Bronchial epithelial cell (primary cell): ENCODE data around the gene AOAH. TPM values are rescaled to one million over a fixed set of nuclear protein-coding genes. Genes with fewer than 3 reads are reported as not detected.

ENCODE experiments used
- DNase-seq: peaks from one replicate; pipeline ENCODE4 v3.0.0-alpha.2; 2010; ENCODE audit warnings: low read depth
- FAIRE-seq: peaks from 2 replicates; lab custom pipeline; 2011; peaks lifted over from hg19 to GRCh38; lab: Jason Lieb, UNC
- H3K27me3 ChIP-seq: 2 replicates; pipeline ENCODE4 v1.5.1; 2011; ENCODE audit warnings: low read length; ENCODE audit not compliant: control insufficient read depth, insufficient read depth
- H3K36me3 ChIP-seq: 2 replicates; pipeline ENCODE4 v1.5.1; 2011; ENCODE audit warnings: low read length; ENCODE audit not compliant: control insufficient read depth, insufficient read depth
- H3K4me3 ChIP-seq: 2 replicates; pipeline ENCODE4 v1.5.1; 2011; ENCODE audit warnings: mild to moderate bottlenecking, low read depth, low read length, control low read depth
- total RNA-seq: library from RNA; depleted of rRNA; stranded (reverse); fragments of >200 nt; gene quantifications from 2 replicates; pipeline ENCODE4 v1.2.1, GENCODE V29; 2014
- TF ChIP-seq, protein P1 (sequence below): IDR thresholded peaks from 2 replicates; pipeline ENCODE4 v1.5.1; 2011; ENCODE audit warnings: mild to moderate bottlenecking, moderate library complexity, low read length, control low read depth, inconsistent platforms; ENCODE audit not compliant: insufficient read depth, severe bottlenecking

AOAH gene
- total RNA-seq, 1 donor from 2014 or later, result not detected

- FAIRE-seq (no peak), DNase-seq (no peak)
- H3K27me3 ChIP-seq, result no peaks in the 10 kb centered on the region
- TF ChIP-seq, protein P1, sequence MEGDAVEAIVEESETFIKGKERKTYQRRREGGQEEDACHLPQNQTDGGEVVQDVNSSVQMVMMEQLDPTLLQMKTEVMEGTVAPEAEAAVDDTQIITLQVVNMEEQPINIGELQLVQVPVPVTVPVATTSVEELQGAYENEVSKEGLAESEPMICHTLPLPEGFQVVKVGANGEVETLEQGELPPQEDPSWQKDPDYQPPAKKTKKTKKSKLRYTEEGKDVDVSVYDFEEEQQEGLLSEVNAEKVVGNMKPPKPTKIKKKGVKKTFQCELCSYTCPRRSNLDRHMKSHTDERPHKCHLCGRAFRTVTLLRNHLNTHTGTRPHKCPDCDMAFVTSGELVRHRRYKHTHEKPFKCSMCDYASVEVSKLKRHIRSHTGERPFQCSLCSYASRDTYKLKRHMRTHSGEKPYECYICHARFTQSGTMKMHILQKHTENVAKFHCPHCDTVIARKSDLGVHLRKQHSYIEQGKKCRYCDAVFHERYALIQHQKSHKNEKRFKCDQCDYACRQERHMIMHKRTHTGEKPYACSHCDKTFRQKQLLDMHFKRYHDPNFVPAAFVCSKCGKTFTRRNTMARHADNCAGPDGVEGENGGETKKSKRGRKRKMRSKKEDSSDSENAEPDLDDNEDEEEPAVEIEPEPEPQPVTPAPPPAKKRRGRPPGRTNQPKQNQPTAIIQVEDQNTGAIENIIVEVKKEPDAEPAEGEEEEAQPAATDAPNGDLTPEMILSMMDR, result no peak
- H3K4me3 ChIP-seq, result no peak overlapping the region
- H3K36me3 ChIP-seq, result no peaks in the 10 kb centered on the region
These were observed 70.5 kb downstream of the AOAH start for GRCh38 chr7:36653663-36654355.

- TF ChIP-seq, protein P1, result no peak
- no peak for FAIRE-seq
These were observed 71.2 kb downstream of the AOAH start for GRCh38 chr7:36653008-36653662.

GRCh38 chr7:36652431-36652830 lies 71.9 kb downstream of the AOAH start:
- Histone ChIP-seq H3K27me3 (no peaks in the 10 kb centered on the region), H3K36me3 (no peaks in the 10 kb centered on the region), H3K4me3 (no peak overlapping the region)
- FAIRE-seq, result peak; percentile 28
- DNase-seq, result no peak
- TF ChIP-seq, protein P1, result no peak

More at GRCh38 chr7:36653008-36653662, 71.2 kb downstream of the AOAH start:
- no peak overlapping the region for H3K4me3 ChIP-seq
- DNase-seq, result peak; percentile 18
- no peaks in the 10 kb centered on the region for H3K27me3 ChIP-seq
- no peaks in the 10 kb centered on the region for H3K36me3 ChIP-seq

DNA sequence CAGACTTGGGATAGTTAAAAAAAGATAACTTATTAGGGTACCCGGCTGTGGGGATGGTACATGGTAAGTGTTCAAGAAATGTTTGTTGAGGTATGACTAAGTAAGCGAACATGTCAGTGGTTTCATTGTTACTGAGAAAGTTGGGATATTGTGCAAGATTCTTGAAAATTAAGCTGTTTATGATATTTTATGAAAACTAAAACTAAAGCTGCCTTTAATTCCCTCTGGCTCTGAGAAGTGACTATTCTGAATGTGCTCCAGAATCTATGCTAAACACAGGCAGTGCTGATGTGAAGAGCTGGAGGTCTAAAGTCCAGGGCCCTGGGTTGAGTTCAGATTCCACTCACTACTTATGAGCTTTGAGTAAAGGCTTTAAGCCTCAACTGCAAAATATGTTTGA lies 72.9 kb downstream of the AOAH start:
- TF ChIP-seq, protein P1, result no peak
- peak; percentile 65 for DNase-seq
- FAIRE-seq, result no peak
- Histone ChIP-seq H3K4me3 (no peak overlapping the region), H3K36me3 (no peaks in the 10 kb centered on the region), H3K27me3 (no peaks in the 10 kb centered on the region)

- Histone ChIP-seq H3K36me3 (no peaks in the 10 kb centered on the region), H3K4me3 (no peak overlapping the region), H3K27me3 (no peaks in the 10 kb centered on the region)
- DNase-seq, result no peak
- TF ChIP-seq, protein P1, result no peak
- no peak for FAIRE-seq
These were observed 73.5 kb downstream of the AOAH start for GRCh38 chr7:36650766-36651312.
